ENCODE data around the gene CDC14B. TPM values are rescaled to one million over a fixed set of nuclear protein-coding genes. Genes with fewer than 3 reads are reported as not detected.

Gene CDC14B
- total RNA-seq, 4 donors from 2014 or later: 4.9 to 11.2 (median 8.9) TPM

- TF ChIP-seq EP300 (IDR thresholded peaks at IDR 0.05): no peak
- no peak for TF ChIP-seq POLR2A (IDR thresholded peaks at IDR 0.05)
- TF ChIP-seq CTCF (IDR thresholded peaks at IDR 0.05): no peak
- no peak for TF ChIP-seq POLR2AphosphoS5 (IDR thresholded peaks at IDR 0.05)
- H3K36me3 ChIP-seq: peaks cover 52% of the 10 kb centered on the region
- whole genome bisulfite sequencing: 92% methylated on average over 10 of the region's 12 CpGs
- peaks cover 20% of the 10 kb centered on the region for H3K4me1 ChIP-seq
- H3K9me3 ChIP-seq: no peaks in the 10 kb centered on the region
- H3K4me3 ChIP-seq: no peak overlapping the region
- H3K27ac ChIP-seq: no peak overlapping the region
- no peak for DNase-seq (ENCODE audit: low spot score in 2 of 2)
- no peaks in the 10 kb centered on the region for H3K27me3 ChIP-seq
Measured at GRCh38 chr9:96489482-96489979, 130.1 kb downstream of the CDC14B start.

- no peaks in the 10 kb centered on the region for H3K27me3 ChIP-seq
- TF ChIP-seq POLR2AphosphoS5 (IDR thresholded peaks at IDR 0.05): no peak
- TF ChIP-seq CTCF (IDR thresholded peaks at IDR 0.05): no peak
- no peak for TF ChIP-seq POLR2A (IDR thresholded peaks at IDR 0.05)
- WGBS: 73% methylated on average over 10 of the region's 10 CpGs
- DNase-seq (ENCODE audit: low spot score in 2 of 2): no peak
- H3K36me3 ChIP-seq: peaks cover 52% of the 10 kb centered on the region
- no peak overlapping the region for H3K27ac ChIP-seq
- H3K4me1 ChIP-seq: peaks cover 20% of the 10 kb centered on the region
- no peak overlapping the region for H3K4me3 ChIP-seq
- H3K9me3 ChIP-seq: no peaks in the 10 kb centered on the region
Measured at GRCh38 chr9:96487949-96488348, 131.7 kb downstream of the CDC14B start.

- H3K27ac ChIP-seq: peak overlapping the region; percentile 59
- H3K36me3 ChIP-seq: peaks cover 50% of the 10 kb centered on the region
Measured at GRCh38 chr9:96487029-96487396, 132.6 kb downstream of the CDC14B start.

GRCh38 chr9:96486386-96487028 is 133.1 kb downstream of the CDC14B start:
- TF ChIP-seq POLR2A (IDR thresholded peaks at IDR 0.05) (no peak), EP300 (IDR thresholded peaks at IDR 0.05) (no peak), POLR2AphosphoS5 (IDR thresholded peaks at IDR 0.05) (no peak), CTCF (IDR thresholded peaks at IDR 0.05) (no peak)
- peaks cover 45% of the 10 kb centered on the region for H3K36me3 ChIP-seq
- WGBS: 42% methylated on average over 7 of the region's 7 CpGs
- H3K4me1 ChIP-seq: peaks cover 20% of the 10 kb centered on the region
- H3K9me3 ChIP-seq: no peaks in the 10 kb centered on the region
- peak overlapping the region; percentile 78 for H3K27ac ChIP-seq
- H3K4me3 ChIP-seq: no peak overlapping the region
- H3K27me3 ChIP-seq: no peaks in the 10 kb centered on the region
- DNase-seq (ENCODE audit: low spot score in 2 of 2): no peak

More at GRCh38 chr9:96487029-96487396, 132.6 kb downstream of the CDC14B start:
- Histone ChIP-seq H3K27me3 (no peaks in the 10 kb centered on the region), H3K4me3 (no peak overlapping the region), H3K4me1 (peaks cover 20% of the 10 kb centered on the region), H3K9me3 (no peaks in the 10 kb centered on the region)
- no peak for DNase-seq (ENCODE audit: low spot score in 2 of 2)
- TF ChIP-seq EP300 (IDR thresholded peaks at IDR 0.05) (no peak), CTCF (IDR thresholded peaks at IDR 0.05) (no peak), POLR2AphosphoS5 (IDR thresholded peaks at IDR 0.05) (no peak)
- 42% methylated on average over 1 of the region's 1 CpG for WGBS

- Histone ChIP-seq H3K4me1 (peaks cover 20% of the 10 kb centered on the region), H3K4me3 (no peak overlapping the region), H3K9me3 (no peaks in the 10 kb centered on the region), H3K36me3 (peaks cover 35% of the 10 kb centered on the region), H3K27me3 (no peaks in the 10 kb centered on the region), H3K27ac (peak overlapping the region; percentile 78)
- no peak for TF ChIP-seq EP300 (IDR thresholded peaks at IDR 0.05)
- no peak for TF ChIP-seq POLR2A (IDR thresholded peaks at IDR 0.05)
- TF ChIP-seq POLR2AphosphoS5 (IDR thresholded peaks at IDR 0.05): no peak
- no peak for TF ChIP-seq CTCF (IDR thresholded peaks at IDR 0.05)
- WGBS: 94% methylated on average over 13 of the region's 16 CpGs
- DNase-seq (ENCODE audit: low spot score in 2 of 2): no peak
Measured at GRCh38 chr9:96485280-96485679, 134.4 kb downstream of the CDC14B start.
